Natural killer cell (primary cell): Measurements from ENCODE around the gene HELZ. TPM values are rescaled to one million over a fixed set of nuclear protein-coding genes. Genes with fewer than 3 reads are reported as not detected.
A peak's percentile ranks its signal among the peaks of the same experiment; 100 is the strongest.

Experiments
- ATAC-seq, 3 donors: fragments of 150-1000 bp in 2 of 3; fragments of 200-7000 bp in 1 of 3; cut with Tn5 transposase; 1 replicate in 1 of 3; 2 replicates in 2 of 3; pipeline ENCODE4 v1.10.0; 2021; ENCODE audit warnings: mild to moderate bottlenecking in 2 of 3, moderate library complexity in 2 of 3
- DNase-seq, 2 donors: peaks; one replicate each; pipeline versions ENCODE4 v3.0.0 to v3.0.0-alpha.2; 2013 to 2021; ENCODE audit warnings: mixed read lengths in 1 of 2
- H3K27ac ChIP-seq: one replicate; pipeline ENCODE4 v1.5.1; 2013; ENCODE audit warnings: mild to moderate bottlenecking, low read length
- H3K27me3 ChIP-seq: one replicate; pipeline ENCODE4 v1.6.1; 2013; ENCODE audit warnings: low read length; ENCODE audit not compliant: control insufficient read depth, insufficient read depth
- H3K36me3 ChIP-seq: one replicate; pipeline ENCODE4 v1.6.1; 2013; ENCODE audit warnings: low read length; ENCODE audit not compliant: control insufficient read depth, insufficient read depth
- H3K4me1 ChIP-seq: one replicate; pipeline ENCODE4 v1.6.1; 2013; ENCODE audit warnings: low read length; ENCODE audit not compliant: control insufficient read depth, insufficient read depth
- H3K4me3 ChIP-seq: one replicate; pipeline ENCODE4 v1.5.1; 2013; ENCODE audit warnings: low read length
- H3K9me3 ChIP-seq: one replicate; pipeline ENCODE4 v1.6.1; 2013; ENCODE audit warnings: low read length; ENCODE audit not compliant: control insufficient read depth, insufficient read depth
- H3K27ac Mint-ChIP-seq, 2 donors: one replicate each; pipeline ENCODE4 v1.8.0; 2022; ENCODE audit warnings: mild to moderate bottlenecking in 2 of 2, mixed read lengths in 2 of 2, moderate library complexity in 1 of 2
- H3K27me3 Mint-ChIP-seq, 2 donors: one replicate each; pipeline ENCODE4 v1.8.0; 2022; ENCODE audit warnings: low read depth in 2 of 2, mixed read lengths in 2 of 2
- H3K36me3 Mint-ChIP-seq: one replicate; pipeline ENCODE4 v1.8.0; 2022; ENCODE audit warnings: mixed read lengths
- H3K4me1 Mint-ChIP-seq, 2 donors: one replicate each; pipeline ENCODE4 v1.8.0; 2022; ENCODE audit warnings: mixed read lengths in 2 of 2
- H3K4me3 Mint-ChIP-seq: one replicate; pipeline ENCODE4 v1.8.0; 2022; ENCODE audit warnings: mild to moderate bottlenecking, moderate library complexity, mixed read lengths
- H3K9me3 Mint-ChIP-seq, 2 donors: one replicate each; pipeline ENCODE4 v1.8.0; 2022; ENCODE audit warnings: mixed read lengths in 2 of 2
- CTCF ChIP-seq: fragments of 200-600 bp; IDR thresholded peaks from one replicate; pipeline ENCODE4 v1.8.0; 2022; ENCODE audit warnings: antibody characterized with exemption
- WGBS: methylation state at CpG from one replicate; pipeline ENCODE4 v1.1.7; 2013; ENCODE audit warnings: missing lambda C conversion rate; ENCODE audit not compliant: insufficient coverage; 5-methylcytosine and 5-hydroxymethylcytosine counted together
- intact Hi-C: fragments of 100-400 bp; cut with micrococcal nuclease; formaldehyde crosslinking; loops from one replicate; pipeline ENCODE4 v1.14.2; 2022
- total RNA-seq, 4 donors: library from RNA; stranded (reverse); fragments of 120-200 nt in 1 of 4; gene quantifications; one replicate each; pipeline versions ENCODE4 v1.2.3 to v1.2.4, GENCODE V29; 2013 to 2022

Gene HELZ
- total RNA-seq, 3 donors from 2014 or later (not counting 1 experiment from before 2014, with no cell fraction given) = 274 to 355 (median 292) TPM

DNA sequence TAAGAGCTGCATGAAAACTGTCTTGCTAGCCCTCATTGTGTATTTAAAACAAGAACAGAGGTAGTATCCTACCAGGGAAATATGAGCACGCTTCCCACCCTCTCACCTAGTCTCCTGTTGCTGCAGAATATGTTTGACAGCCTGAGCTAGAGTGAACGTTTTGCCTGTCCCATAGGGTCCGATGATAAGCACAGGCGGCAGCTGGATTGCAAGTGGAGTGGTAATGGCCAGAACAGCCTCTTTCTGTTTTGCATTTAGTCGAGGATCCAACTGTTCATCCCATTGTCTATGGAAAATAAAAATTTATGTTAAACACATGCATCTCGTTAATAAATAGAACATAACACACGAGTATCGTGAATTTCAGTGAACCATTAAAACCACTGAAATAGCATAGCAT lies 84.2 kb downstream of the HELZ start:
- Histone ChIP-seq H3K27me3 (no peaks in the 10 kb centered on the region), H3K27ac (no peak overlapping the region), H3K4me3 (no peak overlapping the region), H3K36me3 (peaks cover 49% of the 10 kb centered on the region), H3K9me3 (no peaks in the 10 kb centered on the region), H3K4me1 (no peaks in the 10 kb centered on the region)
- Mint-ChIP-seq H3K27ac (no peak overlapping the region), H3K27me3 (no peaks in the 10 kb centered on the region), H3K4me3 (no peak overlapping the region), H3K36me3 (peaks cover 31% of the 10 kb centered on the region), H3K9me3 (no peaks in the 10 kb centered on the region), H3K4me1 (peaks cover 31 to 35% of the 10 kb centered on the region in 2 donors)
- WGBS = 92% methylated on average over 7 of the region's 8 CpGs
- ATAC-seq (no peak), DNase-seq (no peak)
- TF ChIP-seq CTCF = no peak
- intact Hi-C loops = no loop called here

DNA sequence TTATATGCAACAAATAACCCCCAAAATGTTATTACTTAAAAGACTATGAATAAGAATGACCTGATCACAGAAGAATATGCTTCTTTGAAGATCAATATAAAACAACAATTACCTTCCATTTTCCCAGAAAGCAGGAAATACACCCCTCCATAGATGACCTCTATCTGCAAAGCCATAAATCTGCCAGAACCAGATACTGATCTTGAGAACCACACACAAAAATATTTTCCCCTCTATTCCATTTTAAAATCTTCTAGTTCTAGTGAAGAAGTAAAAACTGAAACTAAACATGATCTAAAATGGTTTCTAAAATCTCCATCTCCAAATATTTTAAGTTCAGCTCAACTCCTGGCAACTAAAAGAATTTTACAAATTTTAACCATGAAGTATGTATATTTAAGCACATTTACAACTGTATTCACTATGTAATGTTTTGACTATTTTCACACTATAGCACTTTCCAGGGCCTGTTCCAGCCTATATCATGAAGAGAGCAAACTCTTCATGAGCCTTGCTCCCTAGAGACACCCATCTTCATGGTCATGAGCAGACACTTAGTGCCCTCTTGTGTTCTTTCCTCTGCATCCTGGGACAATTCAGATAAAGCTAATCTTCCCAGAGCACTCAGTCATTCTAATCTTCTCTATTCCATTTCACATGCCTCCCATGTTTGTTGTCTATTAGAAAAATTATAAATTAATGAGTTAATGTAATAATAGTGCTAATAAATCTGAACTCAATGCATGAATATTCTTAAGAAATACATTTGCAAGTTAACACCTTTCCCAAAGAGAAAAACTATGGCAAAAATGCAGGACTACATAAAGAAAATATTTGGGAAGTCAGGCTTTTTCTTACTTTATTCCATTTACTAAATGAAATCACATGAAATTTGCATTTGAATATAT lies 87.0 kb downstream of the HELZ start:
- intact Hi-C loops = loop anchor here (5.0 to 10.0 kb wide), 2 partner anchors 137 to 441 kb away; no protein-coding TSS in a partner anchor
- Mint-ChIP-seq H3K4me1 (peaks cover 38 to 44% of the 10 kb centered on the region in 2 donors), H3K36me3 (peaks cover 20% of the 10 kb centered on the region), H3K27ac (peak overlapping the region; percentile 76 to 80), H3K27me3 (no peaks in the 10 kb centered on the region), H3K9me3 (no peaks in the 10 kb centered on the region), H3K4me3 (peak overlapping the region; percentile 35)
- Histone ChIP-seq H3K27ac (peak overlapping the region; percentile 11), H3K27me3 (no peaks in the 10 kb centered on the region), H3K4me1 (peaks cover 3% of the 10 kb centered on the region), H3K4me3 (no peak overlapping the region), H3K36me3 (peaks cover 35% of the 10 kb centered on the region), H3K9me3 (no peaks in the 10 kb centered on the region)
- ATAC-seq (peak; percentile 62 to 71 (median 70)), DNase-seq (peak in 1 of 2 donors; percentile 19)
- no peak for TF ChIP-seq CTCF

- Histone ChIP-seq H3K27me3 (no peaks in the 10 kb centered on the region), H3K4me1 (peaks cover 3% of the 10 kb centered on the region), H3K36me3 (peaks cover 29% of the 10 kb centered on the region), H3K4me3 (no peak overlapping the region), H3K27ac (no peak overlapping the region), H3K9me3 (no peaks in the 10 kb centered on the region)
- intact Hi-C loops = loop anchor here (5.0 to 10.0 kb wide), 2 partner anchors 138 to 439 kb away; no protein-coding TSS in a partner anchor
- H3K27ac Mint-ChIP-seq = peak overlapping the region; percentile 58 to 80
- H3K4me3 Mint-ChIP-seq = peak overlapping the region; percentile 10
- 76% methylated on average over 8 of the region's 9 CpGs for WGBS
- peaks cover 20% of the 10 kb centered on the region for H3K36me3 Mint-ChIP-seq
- no peak for TF ChIP-seq CTCF
- ATAC-seq = peak in 2 of 3 donors; percentile 27 to 37
- DNase-seq = no peak
- no peaks in the 10 kb centered on the region for H3K9me3 Mint-ChIP-seq
- peaks cover 48 to 54% of the 10 kb centered on the region in 2 donors for H3K4me1 Mint-ChIP-seq
- no peaks in the 10 kb centered on the region for H3K27me3 Mint-ChIP-seq
Measured at GRCh38 chr17:67156269-67157199, 88.5 kb downstream of the HELZ start.
